Effector memory CD8-positive, alpha-beta T cell (primary cell): ENCODE results near the gene KDM6A.
"Not testable (repeated sequence)": the region's sequence is repeated elsewhere in the genome, so short reads cannot be mapped to it uniquely, and the experiment has no call there.

ENCODE experiments used
- ATAC-seq: fragments of 150-1000 bp; cut with Tn5 transposase; replicated peaks from 2 replicates; pipeline ENCODE4 v1.10.0; 2021; ENCODE audit warnings: mild to moderate bottlenecking, moderate library complexity
- DNase-seq, 3 experiments: peaks; one replicate each; pipeline ENCODE4 v3.0.0; 2021
- H3K27ac Mint-ChIP-seq, 2 donors: one replicate each; pipeline ENCODE4 v1.8.0; 2022; ENCODE audit warnings: mild to moderate bottlenecking in 2 of 2, mixed read lengths in 2 of 2, moderate library complexity in 2 of 2
- H3K27me3 Mint-ChIP-seq, 2 donors: one replicate each; pipeline ENCODE4 v1.8.0; 2022; ENCODE audit warnings: mixed read lengths in 2 of 2
- H3K36me3 Mint-ChIP-seq: one replicate; pipeline ENCODE4 v1.8.0; 2022; ENCODE audit warnings: mild to moderate bottlenecking, moderate library complexity, mixed read lengths; ENCODE audit not compliant: insufficient read depth
- H3K4me1 Mint-ChIP-seq, 2 donors: one replicate each; pipeline ENCODE4 v1.8.0; 2022; ENCODE audit warnings: low read depth in 2 of 2, mixed read lengths in 2 of 2
- H3K4me3 Mint-ChIP-seq, 2 donors: one replicate each; pipeline ENCODE4 v1.8.0; 2022; ENCODE audit warnings: mild to moderate bottlenecking in 2 of 2, mixed read lengths in 2 of 2, moderate library complexity in 2 of 2
- H3K9me3 Mint-ChIP-seq, 2 donors: one replicate each; pipeline ENCODE4 v1.8.0; 2022; ENCODE audit warnings: mixed read lengths in 2 of 2

KDM6A gene

GRCh38 chrX:45024501-45024900 is 151.5 kb downstream of the KDM6A start:
- H3K4me1 Mint-ChIP-seq: peaks cover 21 to 45% of the 10 kb centered on the region in 2 donors
- DNase-seq (no peak), ATAC-seq (no peak)
- no peak overlapping the region for H3K4me3 Mint-ChIP-seq
- H3K27ac Mint-ChIP-seq: peak overlapping the region in 1 of 2 donors; percentile 44
- H3K9me3 Mint-ChIP-seq: no peaks in the 10 kb centered on the region
- H3K27me3 Mint-ChIP-seq: no peaks in the 10 kb centered on the region
- peaks cover 5% of the 10 kb centered on the region for H3K36me3 Mint-ChIP-seq

GRCh38 chrX:45026036-45026435 is 153.0 kb downstream of the KDM6A start:
- peaks cover 5% of the 10 kb centered on the region for H3K36me3 Mint-ChIP-seq
- ATAC-seq: no peak
- peak overlapping the region in 1 of 2 donors; percentile 5 for H3K27ac Mint-ChIP-seq
- no peak overlapping the region for H3K4me3 Mint-ChIP-seq
- no peaks in the 10 kb centered on the region for H3K27me3 Mint-ChIP-seq
- H3K9me3 Mint-ChIP-seq: no peaks in the 10 kb centered on the region
- peaks cover 23 to 52% of the 10 kb centered on the region in 2 donors for H3K4me1 Mint-ChIP-seq
- DNase-seq: no peak

GRCh38 chrX:45031830-45032378 is 158.9 kb downstream of the KDM6A start:
- ATAC-seq: no peak
- no peak overlapping the region for H3K27ac Mint-ChIP-seq
- H3K27me3 Mint-ChIP-seq: no peaks in the 10 kb centered on the region
- H3K4me1 Mint-ChIP-seq: peaks cover 15 to 35% of the 10 kb centered on the region in 2 donors
- no peak overlapping the region for H3K4me3 Mint-ChIP-seq
- DNase-seq: no peak
- no peaks in the 10 kb centered on the region for H3K9me3 Mint-ChIP-seq
- no peaks in the 10 kb centered on the region for H3K36me3 Mint-ChIP-seq

- H3K27me3 Mint-ChIP-seq: no peaks in the 10 kb centered on the region
- H3K9me3 Mint-ChIP-seq: no peaks in the 10 kb centered on the region
- ATAC-seq: no peak
- H3K4me1 Mint-ChIP-seq: peaks cover 7 to 15% of the 10 kb centered on the region in 2 donors
- H3K27ac Mint-ChIP-seq: no peak overlapping the region
- H3K4me3 Mint-ChIP-seq: no peak overlapping the region
- H3K36me3 Mint-ChIP-seq: peaks cover 3% of the 10 kb centered on the region
- no peak for DNase-seq
These were observed 162.1 kb downstream of the KDM6A start for GRCh38 chrX:45035071-45035470.

- Mint-ChIP-seq H3K36me3 (peaks cover 3% of the 10 kb centered on the region), H3K27ac (peak overlapping the region in 1 of 2 donors; percentile 74), H3K27me3 (no peaks in the 10 kb centered on the region), H3K4me1 (peaks cover 5 to 10% of the 10 kb centered on the region in 2 donors), H3K4me3 (no peak overlapping the region), H3K9me3 (no peaks in the 10 kb centered on the region)
- ATAC-seq (no peak), DNase-seq (no peak)
These were observed 163.2 kb downstream of the KDM6A start for GRCh38 chrX:45036161-45036560.

GRCh38 chrX:45040137-45040536 is 167.1 kb downstream of the KDM6A start:
- not testable (repeated sequence) for H3K27me3 Mint-ChIP-seq, H3K36me3 Mint-ChIP-seq, H3K9me3 Mint-ChIP-seq, DNase-seq, H3K4me3 Mint-ChIP-seq, H3K27ac Mint-ChIP-seq, H3K4me1 Mint-ChIP-seq, ATAC-seq

GRCh38 chrX:45046417-45046816 is 173.4 kb downstream of the KDM6A start:
- peaks cover 0 to 10% of the 10 kb centered on the region in 2 donors for H3K4me1 Mint-ChIP-seq
- no peak overlapping the region for H3K27ac Mint-ChIP-seq
- H3K9me3 Mint-ChIP-seq: no peaks in the 10 kb centered on the region
- DNase-seq (no peak), ATAC-seq (no peak)
- no peaks in the 10 kb centered on the region for H3K27me3 Mint-ChIP-seq
- H3K4me3 Mint-ChIP-seq: no peak overlapping the region
- H3K36me3 Mint-ChIP-seq: peaks cover 3% of the 10 kb centered on the region

- no peaks in the 10 kb centered on the region for H3K9me3 Mint-ChIP-seq
- peaks cover 10% of the 10 kb centered on the region for H3K36me3 Mint-ChIP-seq
- peaks cover 0 to 10% of the 10 kb centered on the region in 2 donors for H3K4me1 Mint-ChIP-seq
- no peaks in the 10 kb centered on the region for H3K27me3 Mint-ChIP-seq
- H3K27ac Mint-ChIP-seq: no peak overlapping the region
- no peak overlapping the region for H3K4me3 Mint-ChIP-seq
- ATAC-seq: no peak
- DNase-seq: no peak
These were observed 177.6 kb downstream of the KDM6A start for GRCh38 chrX:45050558-45050957.

- DNase-seq: no peak
- ATAC-seq: no peak
- peaks cover 0 to 5% of the 10 kb centered on the region in 2 donors for H3K4me1 Mint-ChIP-seq
- peaks cover 22% of the 10 kb centered on the region for H3K36me3 Mint-ChIP-seq
- H3K27ac Mint-ChIP-seq: peak overlapping the region in 1 of 2 donors; percentile 42
- no peaks in the 10 kb centered on the region for H3K27me3 Mint-ChIP-seq
- H3K4me3 Mint-ChIP-seq: no peak overlapping the region
- H3K9me3 Mint-ChIP-seq: no peaks in the 10 kb centered on the region
These were observed 183.6 kb downstream of the KDM6A start for GRCh38 chrX:45056428-45057145.

GRCh38 chrX:45059906-45060305 is 186.9 kb downstream of the KDM6A start:
- H3K27me3 Mint-ChIP-seq, ATAC-seq, H3K27ac Mint-ChIP-seq, H3K9me3 Mint-ChIP-seq, H3K4me3 Mint-ChIP-seq, DNase-seq, H3K4me1 Mint-ChIP-seq: not testable (repeated sequence)
- H3K36me3 Mint-ChIP-seq: peaks cover 36% of the 10 kb centered on the region

- no peaks in the 10 kb centered on the region for H3K27me3 Mint-ChIP-seq
- ATAC-seq (no peak), DNase-seq (no peak)
- H3K9me3 Mint-ChIP-seq: no peaks in the 10 kb centered on the region
- H3K4me1 Mint-ChIP-seq: peaks cover 7 to 21% of the 10 kb centered on the region in 2 donors
- peaks cover 39% of the 10 kb centered on the region for H3K36me3 Mint-ChIP-seq
- peak overlapping the region in 1 of 2 donors; percentile 89 for H3K27ac Mint-ChIP-seq
- no peak overlapping the region for H3K4me3 Mint-ChIP-seq
These were observed 190.5 kb downstream of the KDM6A start for GRCh38 chrX:45063319-45064095.

- Mint-ChIP-seq H3K4me3 (peak overlapping the region; percentile 52), H3K9me3 (no peaks in the 10 kb centered on the region)
These were observed 195.6 kb downstream of the KDM6A start for GRCh38 chrX:45068569-45068968.

GRCh38 chrX:45070116-45071007 is 197.4 kb downstream of the KDM6A start:
- H3K9me3 Mint-ChIP-seq: no peaks in the 10 kb centered on the region
- peaks cover 18% of the 10 kb centered on the region for H3K36me3 Mint-ChIP-seq
- peak overlapping the region in 1 of 2 donors; percentile 31 for H3K4me3 Mint-ChIP-seq
- ATAC-seq: peak; percentile 48
- H3K4me1 Mint-ChIP-seq: peaks cover 28 to 41% of the 10 kb centered on the region in 2 donors
- DNase-seq: peak in 1 of 3 experiments; percentile 5
- H3K27ac Mint-ChIP-seq: peak overlapping the region; percentile 72 to 79
- no peaks in the 10 kb centered on the region for H3K27me3 Mint-ChIP-seq

More at GRCh38 chrX:45068569-45068968, 195.6 kb downstream of the KDM6A start:
- H3K27me3 Mint-ChIP-seq: no peaks in the 10 kb centered on the region
- H3K4me1 Mint-ChIP-seq: peaks cover 30 to 36% of the 10 kb centered on the region in 2 donors
- DNase-seq (no peak), ATAC-seq (peak; percentile 70)
- H3K27ac Mint-ChIP-seq: peak overlapping the region; percentile 91 to 95
- H3K36me3 Mint-ChIP-seq: peaks cover 28% of the 10 kb centered on the region
